ENCODE measurements around the gene ISY1.
A peak's percentile ranks its signal among the peaks of the same experiment; 100 is the strongest.
"Not testable (repeated sequence)": the region's sequence is repeated elsewhere in the genome, so short reads cannot be mapped to it uniquely, and the experiment has no call there.

The ISY1 gene

GRCh38 chr3:129166579-129167332 is 5.9 kb upstream of the ISY1 start:
- no peak for DNase-seq (ENCODE audit: low spot score)

GRCh38 chr3:129165594-129165993 is 4.7 kb upstream of the ISY1 start:
- not testable (repeated sequence) for DNase-seq (ENCODE audit: low spot score)

GRCh38 chr3:129164500-129164899 is 3.6 kb upstream of the ISY1 start:
- no peak for DNase-seq (ENCODE audit: low spot score)

GRCh38 chr3:129162729-129163579 is 2.1 kb upstream of the ISY1 start:
- no peak for DNase-seq (ENCODE audit: low spot score)

GRCh38 chr3:129161860-129162271 is 1.0 kb upstream of the ISY1 start:
- no peak for DNase-seq (ENCODE audit: low spot score)

GRCh38 chr3:129144786-129145185 is 16.1 kb downstream of the ISY1 start:
- DNase-seq (ENCODE audit: low spot score), result no peak

GRCh38 chr3:129141011-129141410 is 19.9 kb downstream of the ISY1 start:
- not testable (repeated sequence) for DNase-seq (ENCODE audit: low spot score)

- DNase-seq (ENCODE audit: low spot score), result no peak
These were observed 21.0 kb downstream of the ISY1 start for GRCh38 chr3:129139911-129140310.

GRCh38 chr3:129136275-129136674 is 24.6 kb downstream of the ISY1 start:
- not testable (repeated sequence) for DNase-seq (ENCODE audit: low spot score)

GRCh38 chr3:129132097-129132866 is 28.6 kb downstream of the ISY1 start:
- no peak for DNase-seq (ENCODE audit: low spot score)

GRCh38 chr3:129131465-129132088 is 29.3 kb downstream of the ISY1 start:
- DNase-seq (ENCODE audit: low spot score), result no peak

- no peak for DNase-seq (ENCODE audit: low spot score)
These were observed 30.5 kb downstream of the ISY1 start for GRCh38 chr3:129130291-129130813.

GRCh38 chr3:129128357-129129155 is 32.3 kb downstream of the ISY1 start:
- no peak for DNase-seq (ENCODE audit: low spot score)

GRCh38 chr3:129126726-129127280 is 34.1 kb downstream of the ISY1 start:
- no peak for DNase-seq (ENCODE audit: low spot score)

- no peak for DNase-seq (ENCODE audit: low spot score)
These were observed 37.4 kb downstream of the ISY1 start for GRCh38 chr3:129123314-129124060.

- no peak for DNase-seq (ENCODE audit: low spot score)
These were observed 38.4 kb downstream of the ISY1 start for GRCh38 chr3:129122412-129123011.

- DNase-seq (ENCODE audit: low spot score), result peak; percentile 96
These were observed 39.0 kb downstream of the ISY1 start, which contains the start of gene RAB43 for GRCh38 chr3:129121792-129122411. RAB43 (minus strand) TSS chr3:129121804; CDS start chr3:129121489, 315 bp downstream.

- no peak for DNase-seq (ENCODE audit: low spot score)
These were observed 39.7 kb downstream of the ISY1 start for GRCh38 chr3:129121016-129121791.
